ENCODE measurements around the gene C2orf92. TPM values are rescaled to one million over a fixed set of nuclear protein-coding genes. Genes with fewer than 3 reads are reported as not detected.
A peak's percentile ranks its signal among the peaks of the same experiment; 100 is the strongest.
"Not testable (repeated sequence)": the region's sequence is repeated elsewhere in the genome, so short reads cannot be mapped to it uniquely, and the experiment has no call there.

The C2orf92 gene
- total RNA-seq, 1 donor from 2014 or later = 1.2 TPM

GRCh38 chr2:97707362-97708047 is 38.0 kb downstream of the C2orf92 start:
- intact Hi-C loops (cut with DNase I) = loop anchor here (10.0 kb wide), 1 partner anchor 677 kb away; no protein-coding TSS in a partner anchor
- DNase-seq (no peak), ATAC-seq (ENCODE audit: poor library complexity) (no peak)

GRCh38 chr2:97708048-97708380 is 38.5 kb downstream of the C2orf92 start:
- no peak for DNase-seq
- intact Hi-C loops (cut with DNase I) = loop anchor here (10.0 kb wide), 1 partner anchor 677 kb away; no protein-coding TSS in a partner anchor

GRCh38 chr2:97708608-97709007 is 39.1 kb downstream of the C2orf92 start:
- intact Hi-C loops (cut with DNase I) = loop anchor here (10.0 kb wide), 1 partner anchor 676 kb away; no protein-coding TSS in a partner anchor
- ATAC-seq (ENCODE audit: poor library complexity) (no peak), DNase-seq (no peak)

More at GRCh38 chr2:97708048-97708380, 38.5 kb downstream of the C2orf92 start:
- ATAC-seq (ENCODE audit: poor library complexity) = no peak

- ATAC-seq (ENCODE audit: poor library complexity) (no peak), DNase-seq (no peak)
- intact Hi-C loops (cut with DNase I) = no loop called here
Measured at GRCh38 chr2:97711394-97711711, 41.8 kb downstream of the C2orf92 start.

- DNase-seq; intact Hi-C loops (cut with DNase I); ATAC-seq (ENCODE audit: poor library complexity): not testable (repeated sequence)
Measured at GRCh38 chr2:97712175-97712574, 42.7 kb downstream of the C2orf92 start.

- ATAC-seq (ENCODE audit: poor library complexity) (no peak), DNase-seq (no peak)
- intact Hi-C loops (cut with DNase I) = no loop called here
Measured at GRCh38 chr2:97712693-97713295, 43.3 kb downstream of the C2orf92 start.

- intact Hi-C loops (cut with DNase I) = no loop called here
- DNase-seq = no peak
- no peak for ATAC-seq (ENCODE audit: poor library complexity)
Measured at GRCh38 chr2:97713296-97714083, 44.0 kb downstream of the C2orf92 start, which contains the start of gene ZAP70. ZAP70 (plus strand) TSS chr2:97713576; CDS start chr2:97724037, 10,461 bp downstream.

- intact Hi-C loops (cut with DNase I) = no loop called here
- ATAC-seq (ENCODE audit: poor library complexity) (no peak), DNase-seq (no peak)
Measured at GRCh38 chr2:97714084-97714949, 44.8 kb downstream of the C2orf92 start.

GRCh38 chr2:97714950-97715652 is 45.6 kb downstream of the C2orf92 start:
- intact Hi-C loops (cut with DNase I) = no loop called here
- DNase-seq (no peak), ATAC-seq (ENCODE audit: poor library complexity) (no peak)

- intact Hi-C loops (cut with DNase I) = no loop called here
- ATAC-seq (ENCODE audit: poor library complexity) (no peak), DNase-seq (no peak)
Measured at GRCh38 chr2:97715951-97716694, 46.6 kb downstream of the C2orf92 start.

- ATAC-seq (ENCODE audit: poor library complexity) (no peak), DNase-seq (no peak)
- intact Hi-C loops (cut with DNase I) = no loop called here
Measured at GRCh38 chr2:97716695-97717612, 47.4 kb downstream of the C2orf92 start.

GRCh38 chr2:97717613-97717995 is 48.1 kb downstream of the C2orf92 start:
- ATAC-seq (ENCODE audit: poor library complexity) (no peak), DNase-seq (no peak)
- intact Hi-C loops (cut with DNase I) = no loop called here

GRCh38 chr2:97718051-97718882 is 48.8 kb downstream of the C2orf92 start:
- DNase-seq = no peak
- no peak for ATAC-seq (ENCODE audit: poor library complexity)
- intact Hi-C loops (cut with DNase I) = no loop called here

- intact Hi-C loops (cut with DNase I) = no loop called here
- DNase-seq = no peak
- no peak for ATAC-seq (ENCODE audit: poor library complexity)
Measured at GRCh38 chr2:97718942-97719341, 49.4 kb downstream of the C2orf92 start.

- DNase-seq (peak; percentile 6), ATAC-seq (ENCODE audit: poor library complexity) (no peak)
- intact Hi-C loops (cut with DNase I) = no loop called here
Measured at GRCh38 chr2:97719362-97720155, 50.0 kb downstream of the C2orf92 start.
